ENCODE data around the gene TNFRSF8. TPM values are rescaled to one million over a fixed set of nuclear protein-coding genes. Genes with fewer than 3 reads are reported as not detected.

Gene TNFRSF8
- polyA plus RNA-seq, 1 experiment: 0.22 TPM

DNA sequence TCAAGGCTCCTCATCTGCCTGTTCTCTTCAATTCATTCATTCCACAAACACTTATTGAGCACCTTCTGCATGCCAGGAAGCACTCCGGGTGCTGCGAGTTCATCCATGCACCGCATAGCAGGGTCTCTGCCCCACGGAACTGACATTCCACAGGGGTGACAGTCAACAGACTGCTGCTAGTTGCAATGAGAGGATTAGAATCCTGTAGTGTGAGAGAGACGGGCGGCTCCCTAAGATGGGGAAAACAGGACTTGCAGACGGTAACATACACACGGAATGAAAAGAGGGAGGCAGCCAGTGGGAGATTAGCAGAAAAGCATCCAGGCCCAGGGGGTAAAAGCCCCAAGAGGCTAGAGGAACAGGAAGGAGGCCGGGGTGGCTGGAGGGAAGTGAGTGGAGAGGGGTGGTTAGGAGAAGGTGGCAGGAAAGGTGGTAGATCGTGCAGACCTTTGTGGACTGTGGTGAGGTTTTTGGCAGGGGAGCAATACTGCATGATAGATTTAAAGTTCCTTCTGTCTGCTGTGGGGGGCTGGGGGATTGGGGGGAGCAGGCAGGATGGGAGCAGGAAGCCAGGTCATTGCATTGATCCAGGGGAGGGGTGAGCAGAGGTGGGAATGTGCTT lies 6.6 kb downstream of the TNFRSF8 start:
- no peaks in the 10 kb centered on the region for H3K9me3 ChIP-seq (ENCODE audit: control insufficient read depth, insufficient read depth, low read length)
- ChIA-PET CTCF (interaction anchor here (0.6 to 1.9 kb wide), 2 partner anchors 9 to 87 kb away, joined by 4 to 8 read pairs; no protein-coding TSS in a partner anchor), POLR2A (no interaction called here)
- no peak for DNase-seq (ENCODE audit: low read depth, low spot score)
- no peak for TF ChIP-seq CTCF (IDR thresholded peaks at IDR 0.05; ENCODE audit: low read depth, low read length)
- H3K27ac ChIP-seq (ENCODE audit: low read depth, low read length): peak overlapping the region; percentile 21
- no peak overlapping the region for H3K4me3 ChIP-seq (ENCODE audit: low read depth, low read length)
- peaks cover 18% of the 10 kb centered on the region for H3K27me3 ChIP-seq (ENCODE audit: control insufficient read depth, insufficient read depth, low read length)

GRCh38 chr1:12071892-12072291 lies 8.8 kb downstream of the TNFRSF8 start:
- TF ChIP-seq CTCF (IDR thresholded peaks at IDR 0.05; ENCODE audit: low read depth, low read length): no peak
- Histone ChIP-seq H3K4me3 (ENCODE audit: low read depth, low read length) (no peak overlapping the region), H3K27ac (ENCODE audit: low read depth, low read length) (no peak overlapping the region), H3K9me3 (ENCODE audit: control insufficient read depth, insufficient read depth, low read length) (peaks cover 2% of the 10 kb centered on the region), H3K27me3 (ENCODE audit: control insufficient read depth, insufficient read depth, low read length) (peaks cover 12% of the 10 kb centered on the region)
- CTCF ChIA-PET: interaction anchor here (0.7 to 1.9 kb wide), 2 partner anchors 7 to 9 kb away, joined by 3 to 8 read pairs; no protein-coding TSS in a partner anchor
- POLR2A ChIA-PET: no interaction called here
- no peak for DNase-seq (ENCODE audit: low read depth, low spot score)

- ChIA-PET CTCF (no interaction called here), POLR2A (no interaction called here)
- H3K9me3 ChIP-seq (ENCODE audit: control insufficient read depth, insufficient read depth, low read length): peaks cover 10% of the 10 kb centered on the region
- no peak for TF ChIP-seq CTCF (IDR thresholded peaks at IDR 0.05; ENCODE audit: low read depth, low read length)
- H3K27me3 ChIP-seq (ENCODE audit: control insufficient read depth, insufficient read depth, low read length): peaks cover 16% of the 10 kb centered on the region
- no peak overlapping the region for H3K4me3 ChIP-seq (ENCODE audit: low read depth, low read length)
- DNase-seq (ENCODE audit: low read depth, low spot score): no peak
- no peak overlapping the region for H3K27ac ChIP-seq (ENCODE audit: low read depth, low read length)
Measured at GRCh38 chr1:12072741-12073140, 9.6 kb downstream of the TNFRSF8 start.

DNA sequence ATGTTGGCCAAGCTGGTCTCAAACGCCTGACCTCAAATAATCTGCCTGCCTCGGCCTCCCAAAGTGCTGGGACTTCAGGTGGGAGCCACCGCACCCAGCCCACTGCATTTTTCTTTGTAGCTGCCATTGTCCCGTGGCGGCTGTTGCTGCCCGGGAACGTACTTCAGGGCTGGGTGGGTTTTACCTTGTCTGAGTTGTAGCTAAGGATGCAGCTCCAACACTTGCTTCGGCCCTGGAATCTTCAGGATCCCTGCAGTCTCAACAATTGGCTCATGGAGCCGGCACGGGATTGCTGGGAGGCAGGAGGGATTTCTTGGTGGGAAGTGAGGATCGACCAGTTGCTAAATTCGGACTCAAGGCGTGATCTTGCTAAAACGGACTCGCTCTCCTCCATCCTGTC lies 10.7 kb downstream of the TNFRSF8 start:
- H3K27me3 ChIP-seq (ENCODE audit: control insufficient read depth, insufficient read depth, low read length): peaks cover 17% of the 10 kb centered on the region
- peaks cover 10% of the 10 kb centered on the region for H3K9me3 ChIP-seq (ENCODE audit: control insufficient read depth, insufficient read depth, low read length)
- H3K27ac ChIP-seq (ENCODE audit: low read depth, low read length): no peak overlapping the region
- POLR2A ChIA-PET: interaction anchor here (0.8 kb wide), 1 partner anchor 67 kb away, joined by 10 read pairs; no protein-coding TSS in a partner anchor
- DNase-seq (ENCODE audit: low read depth, low spot score): no peak
- H3K4me3 ChIP-seq (ENCODE audit: low read depth, low read length): no peak overlapping the region
- TF ChIP-seq CTCF (IDR thresholded peaks at IDR 0.05; ENCODE audit: low read depth, low read length): no peak
- CTCF ChIA-PET: no interaction called here
